Fibroblast of the conjunctiva (primary cell): Measurements from ENCODE around the gene TMEM266.
"Not testable (repeated sequence)": the region's sequence is repeated elsewhere in the genome, so short reads cannot be mapped to it uniquely, and the experiment has no call there.

Experiments
- DNase-seq: peaks from one replicate; pipeline ENCODE4 v3.0.0-alpha.2; 2010; ENCODE audit warnings: low read depth

The TMEM266 gene

GRCh38 chr15:76059320-76060117 lies at the start of gene TMEM266:
TSS of gene TMEM266 (plus strand) at chr15:76059985. CDS start at chr15:76134264, 74,279 bp downstream.
- DNase-seq = no peak

DNA sequence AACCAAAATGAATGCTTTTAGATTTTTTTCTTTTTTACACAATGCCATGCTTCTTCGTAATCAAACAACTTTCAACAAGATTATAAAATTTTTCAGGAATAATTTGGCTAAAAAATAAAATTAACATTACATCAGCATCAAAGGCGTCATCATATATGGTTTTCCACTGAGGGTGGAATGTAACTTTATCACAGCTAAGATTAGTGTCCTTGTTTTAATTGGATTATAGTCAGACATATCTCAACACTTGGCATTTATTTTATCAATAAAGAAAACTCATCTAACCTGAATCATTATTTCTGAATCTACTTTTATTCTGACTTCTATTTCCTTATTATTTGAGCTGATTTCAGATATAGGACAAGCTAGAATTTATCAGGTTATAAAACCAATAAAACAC lies 49.2 kb upstream of the TMEM266 start:
- DNase-seq = no peak

- no peak for DNase-seq
Observed at GRCh38 chr15:76011627-76012551, 47.9 kb upstream of the TMEM266 start, which contains the start of gene NRG4. TSS of gene NRG4 (minus strand) at chr15:76012424. CDS start at chr15:76011230, 1,194 bp downstream.

DNA sequence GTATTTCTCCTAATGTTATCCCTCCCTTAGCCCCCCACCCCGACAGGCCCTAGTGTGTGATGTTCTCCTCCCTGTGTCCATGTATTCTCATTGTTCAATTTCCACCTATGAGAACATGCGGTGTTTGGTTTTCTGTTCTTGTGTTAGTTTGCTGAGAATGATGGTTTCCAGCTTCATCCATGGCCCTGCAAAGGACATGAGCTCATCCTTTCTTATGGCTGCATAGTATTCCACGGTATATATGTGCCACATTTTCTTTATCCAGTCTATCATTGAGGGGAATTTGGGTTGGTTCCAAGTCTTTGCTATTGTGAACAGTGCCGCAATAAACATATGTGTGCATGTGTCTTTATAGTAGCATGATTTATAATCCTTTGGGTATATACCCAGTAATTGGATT lies 46.3 kb upstream of the TMEM266 start:
- DNase-seq = not testable (repeated sequence)

DNA sequence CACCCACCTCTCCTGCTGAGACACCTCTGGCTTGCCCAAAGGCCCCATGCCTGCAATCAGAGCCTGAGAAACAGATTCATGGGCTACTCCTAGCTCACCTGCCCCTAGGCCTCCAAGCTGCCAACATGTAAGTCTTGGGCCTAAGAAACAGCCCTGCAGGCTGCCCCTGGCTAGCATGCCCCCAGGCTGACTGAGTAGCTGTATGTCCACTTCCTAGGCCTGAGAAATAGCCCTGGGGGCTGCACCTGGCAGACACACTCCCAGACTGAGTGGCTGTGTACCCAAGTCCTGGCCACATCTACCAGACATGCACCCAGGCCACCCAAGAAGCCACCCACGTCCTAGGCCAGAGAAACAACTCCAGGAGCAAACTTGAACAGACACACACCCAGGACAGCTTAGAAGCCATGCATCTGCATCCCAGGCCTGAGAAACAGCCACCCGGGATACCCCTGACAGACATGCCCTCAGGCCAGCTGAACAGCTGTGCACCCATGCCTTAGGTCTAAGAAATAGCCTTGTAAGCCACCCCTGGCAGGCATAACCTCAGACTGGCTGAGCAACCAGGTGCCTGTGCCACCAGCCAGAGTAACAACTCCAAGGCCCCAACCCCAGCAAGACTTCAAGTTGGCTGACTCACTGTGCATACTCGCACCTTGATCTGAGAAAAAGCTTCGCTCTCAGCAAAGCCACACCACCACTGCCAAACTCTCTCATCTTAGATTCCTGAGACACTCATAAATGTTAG lies 35.6 kb upstream of the TMEM266 start:
- DNase-seq = no peak

DNA sequence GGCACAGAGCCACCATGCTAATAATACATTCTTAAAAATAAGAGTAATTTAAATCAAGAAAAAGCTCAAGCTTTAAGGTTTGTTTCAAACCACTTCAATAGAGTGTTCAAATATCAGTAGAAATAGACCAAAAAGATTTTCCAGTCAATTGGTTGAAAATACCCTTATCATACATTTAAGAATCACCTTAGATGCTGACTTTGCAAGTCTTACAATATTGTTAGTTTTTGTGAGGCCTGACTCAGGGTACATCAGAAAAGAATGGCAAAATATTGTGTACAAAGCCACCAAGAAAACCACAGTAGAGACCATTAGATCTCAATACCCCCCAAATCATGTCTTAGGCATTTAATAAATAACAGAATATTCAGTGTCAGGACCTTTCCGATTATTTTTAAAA lies 27.7 kb upstream of the TMEM266 start:
- DNase-seq = no peak

DNA sequence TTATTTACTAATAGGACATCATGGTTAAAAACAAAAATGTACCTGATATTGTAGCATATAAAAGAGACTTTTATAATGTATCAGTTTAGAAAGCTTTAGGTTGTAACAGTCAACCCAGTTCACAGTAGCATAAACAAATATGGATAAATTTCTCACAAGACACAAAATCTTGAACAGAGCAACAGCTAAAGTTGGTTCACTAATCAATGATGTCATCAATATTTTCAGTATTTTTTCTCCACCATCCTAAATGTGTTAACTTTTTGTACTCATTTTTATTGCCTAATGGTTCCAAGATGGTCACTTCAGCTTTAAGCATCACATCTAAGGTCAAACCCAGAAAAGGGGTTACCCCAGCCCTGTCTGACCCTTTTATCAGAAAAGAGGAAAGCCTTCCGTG lies 26.3 kb upstream of the TMEM266 start:
- DNase-seq = no peak

GRCh38 chr15:76034111-76034510 lies 25.7 kb upstream of the TMEM266 start:
- DNase-seq = no peak

DNA sequence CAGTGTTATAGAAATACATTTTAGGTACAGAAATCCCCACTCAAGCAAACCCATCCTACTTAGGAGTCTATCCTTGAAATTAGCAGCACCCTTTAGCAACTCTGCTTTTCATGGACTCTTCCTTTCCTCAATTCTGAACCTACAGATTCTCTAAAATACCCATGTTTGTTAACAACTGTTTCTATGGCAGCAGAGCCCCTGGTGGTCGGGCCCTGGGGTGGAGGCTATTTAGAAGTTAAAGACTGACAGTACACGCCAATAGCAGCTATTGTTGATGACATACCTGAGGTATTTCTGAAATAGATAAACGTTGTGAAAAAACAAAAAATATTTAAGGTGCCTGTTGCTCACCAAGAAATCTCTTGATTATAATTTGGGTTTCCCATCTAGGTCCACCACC lies 24.2 kb upstream of the TMEM266 start:
- DNase-seq = no peak

DNA sequence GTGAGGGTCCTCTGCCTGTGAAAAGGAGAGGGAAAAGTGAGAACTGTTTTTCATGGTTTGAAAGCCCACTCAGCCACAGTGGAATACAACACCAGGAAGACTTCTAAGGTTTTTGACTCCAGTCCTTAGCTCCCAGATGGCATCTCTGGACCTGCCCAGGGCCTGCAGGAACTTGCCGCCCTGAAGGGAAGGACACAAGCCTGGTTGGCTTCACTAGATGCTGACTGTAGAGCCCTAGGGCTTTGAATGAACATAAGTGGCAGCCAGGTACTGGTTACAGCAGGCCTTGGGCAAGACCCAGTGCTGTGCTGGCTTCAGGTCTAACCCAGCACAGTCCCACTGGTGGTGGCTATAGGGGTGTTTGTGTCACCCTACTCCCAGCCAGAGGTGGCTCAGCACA lies 21.3 kb upstream of the TMEM266 start:
- no peak for DNase-seq

DNA sequence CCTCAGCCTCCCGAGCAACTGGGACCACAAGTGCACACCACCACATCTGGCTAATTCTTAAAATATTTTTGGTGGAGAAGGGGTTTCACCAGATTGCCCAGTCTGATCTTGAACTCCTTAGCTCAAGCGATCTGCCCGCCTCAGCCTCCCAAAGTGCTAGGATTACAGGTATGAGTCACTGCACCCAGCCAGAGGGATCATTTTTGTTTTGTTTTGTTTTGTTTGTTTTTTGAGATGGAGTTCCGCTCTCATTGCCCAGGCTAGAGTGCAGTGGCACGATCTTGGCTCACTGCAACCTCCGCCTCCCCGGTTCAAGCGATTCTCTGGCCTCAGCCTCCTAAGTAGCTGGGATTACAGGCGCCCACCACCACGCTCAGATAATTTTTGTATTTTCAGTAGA lies 5.6 kb upstream of the TMEM266 start:
- not testable (repeated sequence) for DNase-seq

- no peak for DNase-seq
Observed at GRCh38 chr15:76056931-76057330, 2.9 kb upstream of the TMEM266 start.

DNA sequence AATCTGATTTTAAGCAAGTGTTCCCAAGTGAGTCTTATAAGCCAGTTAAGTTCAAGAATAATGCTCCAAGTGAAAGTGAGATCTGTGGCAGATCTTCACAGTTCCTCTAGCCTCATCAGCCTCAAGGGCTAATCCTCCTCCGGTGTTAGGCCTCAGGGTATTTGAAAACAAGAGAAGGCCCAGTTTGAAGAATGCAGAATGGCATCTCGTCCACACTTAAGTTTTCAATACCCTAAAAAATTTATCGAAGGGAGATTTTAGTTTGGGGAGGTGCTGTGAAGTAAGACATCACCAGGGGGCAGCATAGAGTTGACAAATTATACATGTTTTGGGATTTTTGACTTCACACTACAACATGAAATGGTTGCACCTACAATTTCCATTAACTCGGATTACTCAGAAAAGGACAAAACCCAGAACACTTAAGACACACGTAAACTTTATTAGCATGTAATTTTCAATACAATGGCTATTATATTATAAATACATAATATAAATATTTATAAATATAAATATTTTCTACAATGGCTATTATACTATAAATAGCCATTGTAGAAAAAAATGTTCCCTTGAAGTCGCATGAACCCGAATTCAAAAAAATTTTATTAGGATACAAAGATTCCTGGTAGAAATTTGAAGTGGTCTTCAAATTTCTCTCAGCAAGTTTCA lies 2.3 kb upstream of the TMEM266 start:
- peak; percentile 4 for DNase-seq

GRCh38 chr15:76058714-76059319 lies 968 bp upstream of the TMEM266 start:
- DNase-seq = no peak

DNA sequence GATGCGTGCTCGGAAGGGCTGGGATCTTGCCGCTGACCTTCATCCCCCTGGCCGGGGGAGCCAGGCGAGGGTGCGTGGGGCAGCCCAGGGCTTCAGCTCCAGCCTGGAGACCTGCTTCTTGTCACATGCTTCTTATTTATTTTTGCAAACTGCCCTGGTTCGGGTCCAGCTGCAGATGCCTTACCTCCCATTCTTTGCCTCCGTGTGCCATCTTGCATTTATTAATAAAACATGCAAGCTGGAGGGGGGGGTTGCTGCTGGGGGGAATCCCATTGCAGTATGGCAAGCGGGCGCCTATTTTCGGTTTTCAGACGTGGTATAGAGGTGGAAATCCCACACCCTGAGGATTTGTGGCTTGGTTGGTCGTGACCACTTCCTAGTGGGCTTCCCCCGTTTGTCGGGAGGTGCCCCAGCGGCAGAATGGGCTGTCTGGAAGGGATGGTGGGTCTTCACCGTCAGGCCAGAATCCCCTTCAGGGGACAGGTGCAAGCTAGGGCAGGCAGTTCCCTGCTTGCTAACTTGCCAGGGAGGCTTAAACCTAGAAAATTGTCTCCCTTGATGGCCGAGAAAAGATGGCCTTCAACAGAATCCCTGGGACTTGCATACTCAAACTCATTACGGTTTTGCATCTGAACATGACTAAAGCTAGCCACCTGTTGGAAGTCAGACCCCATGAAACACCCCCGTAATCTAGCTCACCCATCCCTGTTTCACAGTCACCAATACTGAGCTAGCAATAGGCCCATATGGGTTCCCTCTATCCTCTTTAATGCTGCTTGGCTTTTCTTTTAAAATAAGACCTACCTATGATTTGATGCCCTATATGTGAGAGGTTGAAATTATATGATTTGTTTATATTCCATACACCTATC lies 569 bp downstream of the TMEM266 start:
- DNase-seq = no peak

GRCh38 chr15:76061700-76062099 lies 1.9 kb downstream of the TMEM266 start:
- no peak for DNase-seq

DNA sequence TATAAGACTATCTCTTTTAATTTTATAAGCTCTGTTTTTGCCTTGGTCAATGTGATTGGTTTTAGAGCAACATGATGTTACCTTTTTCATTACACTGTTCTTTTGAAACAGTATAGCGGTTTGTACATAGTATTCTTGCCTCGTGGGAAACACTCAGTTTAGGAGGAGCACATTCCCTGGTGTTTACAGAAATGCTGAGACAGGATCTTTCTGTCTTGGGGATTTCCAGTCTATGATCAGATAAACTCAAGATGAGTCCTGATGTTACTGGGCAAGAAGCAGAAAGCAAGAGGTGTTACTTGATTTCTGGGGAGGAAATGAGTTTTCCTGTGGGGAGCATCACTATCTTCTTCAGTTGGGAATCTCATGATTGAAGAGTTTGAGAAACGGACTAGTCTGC lies 2.5 kb downstream of the TMEM266 start:
- DNase-seq = no peak

DNA sequence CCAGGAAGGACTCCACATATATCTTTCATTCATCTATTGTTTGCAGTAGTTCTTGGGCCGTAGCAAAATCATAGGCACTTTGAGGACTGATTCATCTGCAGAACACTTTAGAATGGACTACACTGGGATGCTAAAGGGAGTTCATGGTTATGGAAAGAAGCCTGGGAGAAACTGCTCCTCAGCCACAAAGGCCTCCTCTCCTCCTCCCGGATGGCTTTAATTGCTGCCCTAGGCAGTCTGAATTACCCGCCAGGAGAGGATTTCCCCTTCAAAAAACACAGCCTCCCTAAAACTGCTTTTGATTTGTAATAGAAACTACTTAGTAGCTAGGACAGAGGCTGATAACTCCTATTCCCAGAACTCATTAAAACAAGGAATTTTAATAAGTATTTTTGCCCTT lies 4.6 kb downstream of the TMEM266 start:
- DNase-seq = no peak

DNA sequence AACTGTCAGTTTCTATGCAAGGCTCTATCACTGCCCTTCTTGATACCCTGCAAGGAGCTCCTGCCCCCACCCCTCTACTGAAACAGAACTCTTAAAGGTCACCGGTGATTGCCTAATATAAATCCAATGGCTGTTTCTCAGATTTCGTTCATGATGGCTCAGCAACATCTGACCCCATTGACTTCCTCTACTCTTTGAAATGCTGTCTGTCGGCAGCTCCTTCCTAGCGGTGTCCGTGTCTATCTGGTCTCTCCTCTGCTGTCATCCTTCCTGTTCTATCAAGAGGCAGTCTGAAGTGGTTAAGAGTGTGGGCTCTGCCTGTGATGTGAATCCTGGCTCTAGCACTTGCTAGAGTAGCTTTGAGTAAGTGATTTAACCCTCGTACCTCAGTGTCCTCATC lies 5.5 kb downstream of the TMEM266 start:
- DNase-seq = no peak

- DNase-seq = no peak
Observed at GRCh38 chr15:76065793-76066192, 6.0 kb downstream of the TMEM266 start.
